ENCODE results near the gene RASD1.
"Not testable (repeated sequence)": the region's sequence is repeated elsewhere in the genome, so short reads cannot be mapped to it uniquely, and the experiment has no call there.

The RASD1 gene

DNA sequence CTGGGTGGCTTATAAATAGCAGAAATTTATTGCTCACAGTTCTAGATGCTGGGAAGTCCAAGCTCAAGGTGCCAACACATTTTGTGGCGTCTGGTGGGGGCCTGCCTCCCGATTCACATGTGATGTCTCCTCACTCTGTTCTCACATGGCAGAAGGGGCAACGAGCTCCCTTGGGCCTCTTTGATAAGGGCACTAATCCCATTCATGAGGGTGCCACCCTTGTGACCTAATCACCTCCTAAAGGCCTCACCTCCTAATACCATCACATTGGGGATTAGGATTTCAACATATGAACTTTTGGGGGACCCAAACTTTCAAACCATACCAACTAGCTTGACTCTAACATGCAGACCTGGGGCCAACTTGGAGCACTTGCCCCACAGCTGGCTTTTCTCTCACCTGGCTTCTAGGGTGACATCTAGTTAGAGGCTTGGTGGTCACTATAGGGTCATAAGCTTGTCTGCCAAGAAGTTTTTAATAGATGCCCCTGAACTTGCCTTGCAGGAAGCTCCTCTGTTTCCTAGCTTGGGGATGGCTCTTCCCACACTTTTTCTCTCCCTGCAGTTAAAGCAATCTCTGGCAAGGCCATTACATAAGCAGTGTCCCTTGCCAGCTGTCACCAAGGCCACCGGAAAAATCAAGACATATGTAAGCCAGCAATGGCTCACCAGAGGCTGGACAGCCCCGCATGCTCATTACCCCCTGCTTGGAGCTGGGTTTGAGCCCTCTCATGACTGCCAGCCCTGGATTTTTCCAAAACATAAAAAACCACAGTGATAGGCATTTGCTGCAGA is 27.8 kb downstream of the RASD1 start:
- no peak for DNase-seq

GRCh38 chr17:17467720-17468119 is 28.5 kb downstream of the RASD1 start:
- DNase-seq, result no peak

- no peak for DNase-seq
Measured at GRCh38 chr17:17467016-17467415, 29.2 kb downstream of the RASD1 start.

DNA sequence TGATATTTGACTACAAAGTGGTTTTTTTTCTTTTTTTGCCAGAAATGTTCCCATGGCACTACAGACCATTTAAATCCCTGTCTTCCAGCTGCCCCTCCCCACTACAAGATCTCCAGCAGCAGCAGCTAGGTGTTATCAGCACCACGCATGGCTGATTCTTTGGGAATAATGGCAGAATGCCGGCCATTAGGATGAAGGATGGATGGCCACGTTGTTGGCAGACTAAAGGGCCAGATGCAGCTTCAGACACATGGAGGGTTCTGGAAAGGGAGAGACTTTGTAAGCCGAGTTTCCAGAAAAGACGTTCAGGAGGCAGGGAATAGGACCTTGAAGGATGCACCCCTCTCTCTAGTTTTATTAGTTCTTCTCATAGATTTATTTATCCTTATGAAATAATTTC is 29.7 kb downstream of the RASD1 start:
- DNase-seq, result no peak

GRCh38 chr17:17465878-17466277 is 30.3 kb downstream of the RASD1 start:
- DNase-seq, result not testable (repeated sequence)

GRCh38 chr17:17463821-17464220 is 32.4 kb downstream of the RASD1 start:
- DNase-seq, result no peak

DNA sequence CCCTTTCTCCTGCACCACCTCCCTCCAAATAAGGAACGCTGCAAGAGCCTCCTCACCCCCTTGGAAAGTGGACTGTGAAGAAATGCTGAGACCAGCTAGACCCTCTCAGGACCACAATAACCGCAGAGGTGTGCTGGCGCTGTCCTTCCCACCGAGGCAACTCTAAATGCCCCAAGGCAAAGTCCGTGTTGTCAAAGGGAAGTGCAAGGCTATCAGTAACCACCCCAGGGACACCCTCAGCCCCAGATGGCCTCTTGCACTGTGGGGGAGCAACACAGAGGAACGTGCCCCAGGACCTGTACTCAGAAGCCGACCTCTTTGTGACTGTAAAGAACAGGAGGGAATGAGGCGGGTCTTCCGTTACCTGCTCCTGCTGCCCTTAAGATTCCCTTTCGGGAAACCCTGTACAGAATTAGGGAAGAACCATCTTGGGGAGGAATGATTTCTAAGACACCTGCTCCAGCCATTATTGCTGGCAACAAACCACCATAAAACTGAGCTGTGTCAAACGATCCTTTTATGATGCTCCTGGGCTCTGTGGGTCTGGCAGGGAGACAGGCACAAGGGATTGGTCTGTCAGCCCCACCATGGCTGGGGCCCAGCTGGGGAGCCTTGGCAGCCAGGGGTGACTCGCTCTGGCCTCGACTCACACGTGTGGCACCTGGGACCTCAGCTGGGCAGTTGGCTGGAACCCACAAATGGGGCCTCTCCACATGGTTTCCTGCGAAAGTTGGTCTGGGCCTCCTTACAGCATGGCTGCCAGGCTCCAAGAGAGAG is 34.0 kb downstream of the RASD1 start:
- no peak for DNase-seq

- DNase-seq, result no peak
Measured at GRCh38 chr17:17460038-17460437, 36.2 kb downstream of the RASD1 start.

DNA sequence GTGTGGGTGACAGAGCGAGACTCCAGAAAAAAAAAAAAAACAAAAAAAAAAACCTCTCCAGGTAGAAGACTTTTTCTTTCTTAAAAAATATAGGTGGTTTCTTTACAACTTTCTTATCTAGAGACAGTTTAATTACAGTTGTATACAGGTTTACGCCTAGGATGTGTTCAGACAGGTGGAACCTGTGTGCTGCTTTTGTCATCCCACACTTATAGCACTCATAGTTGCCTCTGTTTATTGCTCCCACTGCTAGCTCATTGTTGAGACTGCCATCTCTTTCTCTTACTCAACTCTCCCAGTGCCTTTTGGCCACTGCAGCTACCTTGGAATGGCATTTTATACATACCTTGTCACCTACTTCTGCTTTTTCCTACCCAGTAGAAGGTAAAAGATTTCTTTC is 38.5 kb downstream of the RASD1 start:
- no peak for DNase-seq

DNA sequence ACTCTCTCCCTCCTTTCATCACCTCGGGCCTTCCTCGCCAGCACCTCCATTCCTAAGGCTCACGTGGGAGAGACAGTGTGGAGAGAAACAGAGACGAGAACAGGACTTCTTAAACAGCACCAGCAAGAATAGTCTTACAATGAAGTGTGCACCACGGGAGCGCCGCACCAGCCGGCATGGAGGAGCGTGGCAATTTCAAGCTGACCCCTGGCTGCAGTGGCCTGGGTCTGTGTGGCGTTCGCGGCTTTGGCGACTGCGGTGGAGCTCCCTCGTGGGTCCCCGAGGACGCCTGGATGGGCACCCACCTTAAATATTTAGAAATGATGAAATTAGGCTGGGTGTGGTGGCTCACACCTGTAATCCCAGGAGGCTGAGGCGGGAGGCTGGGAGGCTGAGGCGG is 39.9 kb downstream of the RASD1 start:
- no peak for DNase-seq

DNA sequence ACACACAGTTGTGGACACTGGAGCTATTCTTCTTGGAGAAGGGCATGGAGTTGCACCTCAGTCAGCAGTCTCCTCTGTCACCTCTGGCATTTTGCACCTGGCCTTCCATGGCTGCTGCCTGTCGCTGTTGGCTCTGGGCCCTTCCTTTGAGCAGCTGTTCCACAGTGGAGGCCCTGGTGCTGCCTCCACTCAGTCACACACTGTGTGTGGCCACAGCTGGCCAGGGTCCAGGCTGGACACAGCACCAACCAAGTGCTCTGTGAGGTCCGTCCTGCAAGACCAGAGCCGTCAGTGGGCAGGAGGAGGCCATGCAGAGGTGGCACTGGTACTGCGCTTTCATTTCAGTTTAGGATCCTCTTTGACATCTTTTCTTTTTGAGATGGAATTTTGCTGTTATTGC is 41.0 kb downstream of the RASD1 start:
- no peak for DNase-seq

DNA sequence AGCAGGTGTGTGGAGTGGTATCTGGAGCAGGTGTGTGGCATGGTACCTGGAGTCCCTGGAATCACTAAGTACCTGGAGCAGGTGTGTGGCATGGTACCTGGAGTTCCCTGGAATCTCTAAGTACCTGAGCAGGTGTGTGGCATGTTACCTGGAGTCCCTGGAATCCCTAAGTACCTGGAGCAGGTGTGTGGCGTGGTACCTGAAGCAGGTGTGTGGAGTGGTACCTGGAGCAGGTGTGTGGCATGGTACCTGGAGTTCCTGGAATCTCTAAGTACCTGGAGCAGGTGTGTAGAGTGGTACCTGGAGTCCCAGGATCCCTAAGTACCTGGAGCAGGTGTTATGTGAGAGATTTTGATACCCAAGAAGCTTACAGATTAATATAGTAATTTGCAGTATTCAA is 41.5 kb downstream of the RASD1 start:
- not testable (repeated sequence) for DNase-seq

GRCh38 chr17:17454276-17454675 is 41.9 kb downstream of the RASD1 start:
- no peak for DNase-seq

- no peak for DNase-seq
Measured at GRCh38 chr17:17453088-17453487, 43.1 kb downstream of the RASD1 start.

DNA sequence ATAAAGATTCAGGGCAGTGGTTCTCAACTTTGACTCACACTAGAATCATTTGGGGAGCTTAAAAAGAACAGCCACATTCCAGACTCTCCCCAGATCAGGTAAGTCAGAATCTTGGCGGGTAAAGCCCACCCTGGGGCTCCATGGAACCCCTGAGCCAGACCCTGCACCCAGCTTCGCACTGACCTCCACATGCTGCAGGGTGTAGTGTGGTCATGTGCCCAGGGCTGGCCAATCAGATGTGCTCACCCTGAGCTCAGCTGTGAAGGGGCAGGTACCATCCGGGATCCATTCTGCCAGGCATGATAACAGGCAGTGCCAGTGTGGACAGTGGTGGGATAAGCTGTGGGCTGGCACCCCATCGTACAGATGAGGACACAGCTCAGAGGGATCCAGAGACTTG is 47.5 kb downstream of the RASD1 start:
- no peak for DNase-seq

- no peak for DNase-seq
Measured at GRCh38 chr17:17448076-17448475, 48.1 kb downstream of the RASD1 start.

DNA sequence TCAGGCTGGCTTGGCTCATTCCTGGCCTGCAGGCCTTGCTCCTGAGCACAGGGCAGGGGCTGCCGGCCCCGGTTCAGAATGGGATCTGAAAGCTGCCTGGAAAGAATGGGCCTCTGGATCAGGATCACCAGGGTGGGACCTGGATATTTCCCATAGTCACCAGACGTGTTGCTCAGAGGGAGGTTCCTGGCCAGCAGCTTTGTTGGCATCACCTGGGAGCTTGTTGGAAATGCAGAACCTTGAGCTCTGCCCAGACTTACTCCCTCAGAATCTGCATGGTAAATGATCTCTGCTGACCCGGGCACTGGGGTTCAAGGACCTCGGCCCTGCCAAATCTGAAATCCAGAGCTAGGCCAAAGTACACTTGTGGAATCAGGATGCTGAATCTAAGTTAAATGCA is 48.9 kb downstream of the RASD1 start:
- DNase-seq, result no peak

- DNase-seq, result no peak
Measured at GRCh38 chr17:17446666-17447155, 49.5 kb downstream of the RASD1 start.

- no peak for DNase-seq
Measured at GRCh38 chr17:17445925-17446665, 50.1 kb downstream of the RASD1 start.

DNA sequence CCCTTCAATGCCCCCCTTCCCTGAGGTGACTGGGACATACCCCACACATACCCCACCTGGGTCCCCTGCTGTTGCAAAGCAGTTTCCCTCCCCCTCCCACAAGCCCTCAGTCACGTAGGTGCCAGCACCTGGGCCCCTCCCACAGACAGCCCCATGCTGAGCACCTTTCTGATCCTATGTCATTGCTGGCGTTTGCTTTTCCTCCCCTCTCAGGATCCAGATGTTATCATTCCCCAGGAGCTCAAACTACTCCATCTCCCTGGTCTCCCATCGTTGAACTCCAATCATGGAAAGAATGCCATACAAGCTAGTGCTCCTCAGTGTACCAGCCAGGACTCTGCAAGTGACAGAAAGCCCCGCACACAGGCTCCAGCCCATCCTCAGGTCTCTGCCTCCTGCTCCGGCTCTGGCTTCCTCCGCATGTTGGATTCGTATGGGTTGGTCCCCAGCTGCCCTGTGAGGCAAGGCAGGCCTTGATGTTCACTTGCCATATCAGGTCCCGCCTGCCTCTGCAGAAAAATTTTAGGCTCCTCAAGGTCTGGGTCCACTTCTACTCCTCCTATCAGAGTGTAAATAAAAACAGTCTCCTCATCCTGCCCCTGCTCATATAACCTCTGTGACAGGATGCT is 50.8 kb downstream of the RASD1 start:
- no peak for DNase-seq

Data from activated naive CD4-positive, alpha-beta T cell treated with anti-CD3 and anti-CD28 coated beads, Interleukin-2, amount 50 U/mL, for 16 hours (primary cell).